Liver (tissue), 3 donors: ENCODE results near the gene DST.

Source experiments
- CTCF ChIP-seq: fragments of 150-350 bp; IDR thresholded peaks from 2 replicates; pipeline ENCODE4 v1.5.1; 2017; ENCODE audit warnings: improper control_type of control experiment, low read depth, low read length; ENCODE audit not compliant: missing input control
- EGR1 ChIP-seq, 2 donors: IDR thresholded peaks; 2 replicates each; pipeline ENCODE4 v1.6.1; 2016 to 2018; ENCODE audit warnings: antibody characterized with exemption in 2 of 2, low read depth in 2 of 2
- MAX ChIP-seq: IDR thresholded peaks from 2 replicates; pipeline ENCODE4 v1.6.1; 2016; ENCODE audit warnings: antibody characterized with exemption
- RAD21 ChIP-seq, 2 donors: IDR thresholded peaks; 2 replicates each; pipeline ENCODE4 v1.6.1; 2016; ENCODE audit warnings: antibody characterized with exemption in 2 of 2, mild to moderate bottlenecking in 2 of 2
- RXRA ChIP-seq, 2 donors: IDR thresholded peaks; 2 replicates each; pipeline ENCODE4 v1.6.1; 2017 to 2018; ENCODE audit warnings: antibody characterized with exemption in 2 of 2, mild to moderate bottlenecking in 1 of 2
- SP1 ChIP-seq: IDR thresholded peaks from 2 replicates; pipeline ENCODE4 v1.6.1; 2018; ENCODE audit warnings: antibody characterized with exemption, mild to moderate bottlenecking
- TAF1 ChIP-seq: conservative IDR thresholded peaks from 2 replicates; pipeline ENCODE4 v1.6.1; 2016; ENCODE audit warnings: antibody characterized with exemption, mild to moderate bottlenecking
- donor health status: healthy.
- donor health status: healthy.

GRCh38 chr6:56572788-56573471, 69.8 kb downstream of the DST start:
- TF ChIP-seq CTCF = no peak
- no peak for TF ChIP-seq SP1
- no peak for TF ChIP-seq EGR1 (IDR thresholded peaks at IDR 0.05; ENCODE audit: low read depth in 2 of 2)
- TF ChIP-seq TAF1 = no peak
- no peak for TF ChIP-seq RAD21 (IDR thresholded peaks at IDR 0.05)
- no peak for TF ChIP-seq RXRA (IDR thresholded peaks at IDR 0.05)
- TF ChIP-seq MAX = no peak
